Right atrium auricular region (tissue), 2 donors: Measurements from ENCODE around the gene HIGD2A. TPM values are rescaled to one million over a fixed set of nuclear protein-coding genes. Genes with fewer than 3 reads are reported as not detected.

Source experiments
- DNase-seq: peaks from one replicate; pipeline ENCODE4 v3.0.0-alpha.2; 2019; ENCODE audit warnings: low spot score
- H3K27ac ChIP-seq, 2 donors: fragments of 200-600 bp; sonication (generic); 1 replicate in 1 of 2; 2 replicates in 1 of 2; pipeline ENCODE4 v1.5.1; 2016 to 2019
- H3K27me3 ChIP-seq, 2 donors: fragments of 200-600 bp; sonication (generic); one replicate each; pipeline versions ENCODE4 v1.5.1 to v1.6.0; 2017 to 2019
- H3K36me3 ChIP-seq: fragments of 200-600 bp; sonication (generic); one replicate; pipeline ENCODE4 v1.5.1; 2016
- H3K4me1 ChIP-seq, 2 donors: fragments of 200-600 bp; sonication (generic); one replicate each; pipeline versions ENCODE4 v1.5.1 to v1.6.0; 2017 to 2019
- H3K4me3 ChIP-seq, 2 donors: fragments of 200-600 bp; sonication (generic); 1 replicate in 1 of 2; 2 replicates in 1 of 2; pipeline ENCODE4 v1.5.1; 2017 to 2019; ENCODE audit warnings: mild to moderate bottlenecking in 1 of 2, moderate library complexity in 1 of 2
- H3K9me3 ChIP-seq, 2 donors: fragments of 200-600 bp; sonication (generic); one replicate each; pipeline ENCODE4 v1.5.1; 2019
- CTCF ChIP-seq, 2 donors: fragments of 200-600 bp; sonication (generic); IDR thresholded peaks; one replicate each; pipeline ENCODE4 v1.5.1; 2019; ENCODE audit warnings: antibody characterized with exemption in 2 of 2
- total RNA-seq, 2 donors: library from RNA; depleted of rRNA; stranded (reverse); fragments of >200 nt; gene quantifications; one replicate each; pipeline ENCODE4 v1.1.0, GENCODE V29; 2016

The HIGD2A gene
- 100 to 1,000 TPM; 231 to 249 TPM for total RNA-seq

- peaks cover 46% of the 10 kb centered on the region for H3K36me3 ChIP-seq
- peak within 1 kb of the TSS; percentile 91 to 93 for H3K27ac ChIP-seq
- H3K4me1 ChIP-seq: peaks cover 0 to 32% of the 10 kb centered on the region in 2 donors
- H3K27me3 ChIP-seq: no peaks in the 10 kb centered on the region
- TF ChIP-seq CTCF (IDR thresholded peaks at IDR 0.05): no peak
- peak within 1 kb of the TSS; percentile 79 to 89 for H3K4me3 ChIP-seq
- H3K9me3 ChIP-seq: no peaks in the 10 kb centered on the region
- peak; percentile 99 for DNase-seq
Measured at GRCh38 chr5:176388444-176389134, at the start of gene HIGD2A, which contains the start of gene NOP16. Gene HIGD2A, plus strand, starts transcription at chr5:176388751. Its CDS starts 69 bp downstream, at chr5:176388820. Gene NOP16, minus strand, starts transcription at chr5:176388598. Its CDS starts 59 bp downstream, at chr5:176388539.

- DNase-seq: no peak
- TF ChIP-seq CTCF (IDR thresholded peaks at IDR 0.05): no peak
- Histone ChIP-seq H3K27ac (no peak overlapping the region), H3K9me3 (no peaks in the 10 kb centered on the region), H3K4me3 (no peak overlapping the region), H3K36me3 (peaks cover 19% of the 10 kb centered on the region), H3K27me3 (no peaks in the 10 kb centered on the region), H3K4me1 (no peaks in the 10 kb centered on the region)
Measured at GRCh38 chr5:176339304-176339703, 49.2 kb upstream of the HIGD2A start.

GRCh38 chr5:176341325-176342157 is 47.0 kb upstream of the HIGD2A start:
- Histone ChIP-seq H3K4me3 (no peak overlapping the region), H3K27ac (no peak overlapping the region), H3K4me1 (no peaks in the 10 kb centered on the region), H3K9me3 (no peaks in the 10 kb centered on the region), H3K27me3 (no peaks in the 10 kb centered on the region), H3K36me3 (peaks cover 40% of the 10 kb centered on the region)
- no peak for TF ChIP-seq CTCF (IDR thresholded peaks at IDR 0.05)
- DNase-seq: no peak

GRCh38 chr5:176342158-176342483 is 46.4 kb upstream of the HIGD2A start:
- H3K36me3 ChIP-seq: peaks cover 40% of the 10 kb centered on the region
- TF ChIP-seq CTCF (IDR thresholded peaks at IDR 0.05): no peak

GRCh38 chr5:176342766-176343458 is 45.6 kb upstream of the HIGD2A start:
- no peak overlapping the region for H3K4me3 ChIP-seq
- no peaks in the 10 kb centered on the region for H3K4me1 ChIP-seq
- DNase-seq: no peak
- H3K27me3 ChIP-seq: no peaks in the 10 kb centered on the region
- TF ChIP-seq CTCF (IDR thresholded peaks at IDR 0.05): no peak
- H3K36me3 ChIP-seq: peaks cover 40% of the 10 kb centered on the region
- no peak overlapping the region for H3K27ac ChIP-seq
- no peaks in the 10 kb centered on the region for H3K9me3 ChIP-seq

More at GRCh38 chr5:176342158-176342483, 46.4 kb upstream of the HIGD2A start:
- Histone ChIP-seq H3K27ac (no peak overlapping the region), H3K27me3 (no peaks in the 10 kb centered on the region), H3K9me3 (no peaks in the 10 kb centered on the region), H3K4me1 (no peaks in the 10 kb centered on the region), H3K4me3 (no peak overlapping the region)
- no peak for DNase-seq
